GM06990 (cell line): ENCODE measurements around the gene BBX.

Experiments used
- DNase-seq: peaks from one replicate; pipeline ENCODE4 v3.0.0-alpha.2; 2011; ENCODE audit not compliant: insufficient read length; ENCODE audit errors: extremely low read depth
- H3K27me3 ChIP-seq: replicated peaks from 2 replicates; pipeline ENCODE4 v1.6.0; 2011; ENCODE audit warnings: low read length; ENCODE audit not compliant: control insufficient read depth, insufficient read depth
- H3K36me3 ChIP-seq: 2 replicates; pipeline ENCODE4 v1.5.1; 2011; ENCODE audit warnings: low read length; ENCODE audit not compliant: control insufficient read depth, insufficient read depth
- H3K4me3 ChIP-seq: replicated peaks from 2 replicates; pipeline ENCODE4 v1.5.1; 2011; ENCODE audit warnings: low read depth, mild to moderate bottlenecking, control low read depth, low read length
- TF ChIP-seq, protein P1 (sequence below): IDR thresholded peaks from 2 replicates; pipeline ENCODE4 v1.5.1; 2011; ENCODE audit warnings: low read length, control low read depth, mild to moderate bottlenecking, inconsistent platforms; ENCODE audit not compliant: insufficient read depth, poor library complexity, severe bottlenecking

BBX gene

DNA sequence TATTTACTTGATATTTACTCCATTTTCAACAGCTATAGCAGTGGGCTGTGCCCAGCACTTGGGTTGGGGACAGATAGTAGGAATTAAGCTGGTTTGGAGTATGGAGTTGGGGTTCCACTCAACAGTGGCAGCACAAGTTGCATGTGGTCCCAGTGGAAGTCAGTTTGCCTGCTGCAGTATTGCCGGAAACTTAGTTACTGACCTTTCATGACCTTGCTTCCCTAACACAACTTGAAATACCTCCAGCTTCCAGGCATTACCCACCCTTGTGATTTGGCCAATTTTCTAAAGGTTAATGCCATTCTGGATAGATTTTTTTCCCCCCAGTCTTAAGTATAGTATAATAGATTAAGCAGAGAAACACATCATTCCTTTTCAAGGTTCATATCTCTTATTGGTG, 68.0 kb downstream of the BBX start:
- TF ChIP-seq, protein P1, sequence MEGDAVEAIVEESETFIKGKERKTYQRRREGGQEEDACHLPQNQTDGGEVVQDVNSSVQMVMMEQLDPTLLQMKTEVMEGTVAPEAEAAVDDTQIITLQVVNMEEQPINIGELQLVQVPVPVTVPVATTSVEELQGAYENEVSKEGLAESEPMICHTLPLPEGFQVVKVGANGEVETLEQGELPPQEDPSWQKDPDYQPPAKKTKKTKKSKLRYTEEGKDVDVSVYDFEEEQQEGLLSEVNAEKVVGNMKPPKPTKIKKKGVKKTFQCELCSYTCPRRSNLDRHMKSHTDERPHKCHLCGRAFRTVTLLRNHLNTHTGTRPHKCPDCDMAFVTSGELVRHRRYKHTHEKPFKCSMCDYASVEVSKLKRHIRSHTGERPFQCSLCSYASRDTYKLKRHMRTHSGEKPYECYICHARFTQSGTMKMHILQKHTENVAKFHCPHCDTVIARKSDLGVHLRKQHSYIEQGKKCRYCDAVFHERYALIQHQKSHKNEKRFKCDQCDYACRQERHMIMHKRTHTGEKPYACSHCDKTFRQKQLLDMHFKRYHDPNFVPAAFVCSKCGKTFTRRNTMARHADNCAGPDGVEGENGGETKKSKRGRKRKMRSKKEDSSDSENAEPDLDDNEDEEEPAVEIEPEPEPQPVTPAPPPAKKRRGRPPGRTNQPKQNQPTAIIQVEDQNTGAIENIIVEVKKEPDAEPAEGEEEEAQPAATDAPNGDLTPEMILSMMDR: no peak
- Histone ChIP-seq H3K36me3 (no peaks in the 10 kb centered on the region), H3K4me3 (no peak overlapping the region), H3K27me3 (no peaks in the 10 kb centered on the region)
- no peak for DNase-seq

DNA sequence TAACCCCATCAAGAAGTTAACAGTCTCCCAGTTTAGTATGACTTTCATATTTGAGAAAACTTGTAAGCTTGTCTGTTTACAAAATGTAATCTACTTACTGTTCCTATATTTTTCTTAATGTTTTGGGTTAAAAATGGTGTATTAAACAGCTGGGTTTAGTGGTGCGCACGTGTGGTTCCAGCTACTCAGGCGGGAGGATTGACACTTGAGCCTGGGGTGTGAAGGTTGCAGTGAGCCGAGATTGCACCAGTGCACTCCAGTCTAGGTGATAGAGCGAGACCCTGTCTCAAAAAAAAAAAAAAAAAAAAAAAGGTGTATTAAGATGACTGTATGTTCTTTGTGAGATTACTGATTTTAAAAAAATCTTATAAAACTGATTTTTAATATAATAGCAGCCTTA, 69.3 kb downstream of the BBX start:
- H3K36me3 ChIP-seq: no peaks in the 10 kb centered on the region
- no peak for DNase-seq
- no peaks in the 10 kb centered on the region for H3K27me3 ChIP-seq
- TF ChIP-seq, protein P1: no peak
- no peak overlapping the region for H3K4me3 ChIP-seq

DNA sequence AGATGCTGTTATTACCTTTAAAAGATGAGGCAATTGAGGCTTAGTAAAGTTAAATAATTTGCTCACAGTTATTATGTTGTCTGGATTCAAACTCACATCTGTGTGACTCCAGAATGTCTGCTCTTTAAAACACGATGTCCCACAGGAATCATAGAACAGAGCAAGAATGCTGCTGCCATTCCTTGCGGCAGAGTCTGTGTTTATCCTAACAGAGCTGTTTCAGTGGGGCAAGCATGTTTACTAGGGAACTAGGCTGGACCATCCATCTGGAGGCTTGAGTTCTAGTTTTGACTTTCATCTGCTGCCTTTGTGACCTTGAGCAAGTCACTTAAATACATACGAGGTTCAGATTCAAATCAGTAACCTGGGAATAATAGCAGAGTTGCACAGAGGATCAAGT, 72.1 kb downstream of the BBX start:
- H3K36me3 ChIP-seq: no peaks in the 10 kb centered on the region

DNA sequence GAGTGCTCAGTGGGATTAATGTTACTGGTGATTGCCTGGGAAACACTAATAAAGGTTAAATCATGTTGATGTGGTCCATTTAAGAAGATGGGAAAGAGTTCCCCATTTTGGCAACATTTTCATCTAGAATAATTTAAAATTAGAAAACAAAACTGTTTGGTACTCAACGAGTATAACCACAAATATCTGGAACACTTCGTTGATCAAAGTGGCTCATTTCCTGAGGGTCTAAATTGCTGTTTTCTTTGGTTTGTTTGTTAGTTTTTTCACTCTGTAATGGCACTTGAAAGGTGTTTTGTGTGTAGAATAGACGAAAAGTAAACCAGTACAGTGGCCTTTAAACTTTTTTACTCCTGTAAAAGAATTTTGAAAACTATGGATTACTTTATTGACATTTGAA, 73.9 kb downstream of the BBX start:
- TF ChIP-seq, protein P1: no peak
- Histone ChIP-seq H3K4me3 (no peak overlapping the region), H3K36me3 (no peaks in the 10 kb centered on the region), H3K27me3 (no peaks in the 10 kb centered on the region)
- no peak for DNase-seq

More for the DNA sequence above, 72.1 kb downstream of the BBX start:
- TF ChIP-seq, protein P1: no peak
- H3K27me3 ChIP-seq: no peaks in the 10 kb centered on the region
- no peak for DNase-seq
- no peak overlapping the region for H3K4me3 ChIP-seq

DNA sequence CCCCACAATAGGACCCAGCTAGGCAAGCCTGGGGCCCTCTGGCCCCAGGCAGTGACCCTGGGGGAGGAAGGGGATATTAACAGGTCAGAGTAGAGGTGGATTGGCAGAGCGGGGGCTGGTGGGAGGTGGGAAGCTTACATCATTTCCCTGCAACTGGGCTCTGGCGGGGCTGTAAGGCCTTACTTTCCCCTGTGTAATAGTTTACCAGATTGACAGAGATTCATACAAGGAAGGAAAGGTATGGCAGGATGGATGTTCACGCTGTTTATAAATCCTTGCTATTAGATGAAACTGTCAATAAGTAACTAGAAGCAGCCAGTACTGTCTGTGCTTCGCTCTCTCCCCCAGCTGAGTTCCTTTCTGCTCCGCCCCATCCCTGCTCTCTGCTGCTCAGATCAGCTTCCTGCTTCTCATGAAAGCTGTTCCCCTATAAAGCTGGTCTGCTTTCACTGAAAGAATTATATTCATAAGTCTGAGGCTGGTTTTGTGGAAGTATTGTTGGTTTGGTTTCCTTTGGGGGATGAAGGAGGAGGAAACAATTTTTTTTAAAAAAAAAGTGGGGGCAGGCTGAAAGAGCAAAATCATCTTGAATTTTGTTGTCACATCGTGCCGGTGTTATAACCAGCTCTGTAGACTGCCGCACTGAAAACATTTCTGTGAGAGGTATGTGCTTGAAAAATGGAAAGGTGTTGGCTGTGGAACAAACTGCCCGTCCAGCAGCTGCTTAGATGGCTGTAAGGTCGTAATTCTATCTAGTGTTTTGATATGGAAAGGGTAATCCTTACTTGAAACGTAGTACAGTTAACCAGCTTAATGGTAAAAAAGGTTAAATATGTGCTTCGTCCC, 76.4 kb downstream of the BBX start:
- H3K27me3 ChIP-seq: no peaks in the 10 kb centered on the region
- peak; percentile 55 for DNase-seq
- TF ChIP-seq, protein P1: no peak
- H3K4me3 ChIP-seq: peak overlapping the region; percentile 50
- no peaks in the 10 kb centered on the region for H3K36me3 ChIP-seq
